Neural cell (in vitro differentiated cells): Measurements from ENCODE around the gene MSI2. TPM values are rescaled to one million over a fixed set of nuclear protein-coding genes. Genes with fewer than 3 reads are reported as not detected.

Experiments used
- H2AFZ ChIP-seq: fragments of 200-600, 300-800 bp; sonication (generic), shearing (Covaris generic); 2 replicates; pipeline ENCODE4 v1.6.0; 2014; ENCODE audit warnings: low read depth, mild to moderate bottlenecking, antibody characterized with exemption, low read length, moderate library complexity
- H3F3A ChIP-seq: fragments of 200-600 bp; shearing (Covaris generic); 2 replicates; pipeline ENCODE4 v1.6.1; 2016; ENCODE audit warnings: mild to moderate bottlenecking, moderate library complexity, mixed read lengths, antibody characterized with exemption, low read length; ENCODE audit not compliant: insufficient read depth, poor library complexity, severe bottlenecking
- H3K27ac ChIP-seq: fragments of 200-600, 300-800 bp; sonication (generic), shearing (Covaris generic); 2 replicates; pipeline ENCODE4 v1.5.1; 2014; ENCODE audit warnings: mild to moderate bottlenecking, low read length, moderate library complexity
- H3K27me3 ChIP-seq: fragments of 300-800, 200-600 bp; sonication (generic), shearing (Covaris generic); 2 replicates; pipeline ENCODE4 v1.6.0; 2014; ENCODE audit warnings: mild to moderate bottlenecking, low read depth, low read length, moderate library complexity; ENCODE audit not compliant: insufficient read depth
- H3K36me3 ChIP-seq: fragments of 300-800, 200-600 bp; sonication (generic), shearing (Covaris generic); 2 replicates; pipeline ENCODE4 v1.5.1; 2014; ENCODE audit warnings: mild to moderate bottlenecking, antibody characterized with exemption, low read length, moderate library complexity; ENCODE audit not compliant: insufficient read depth
- H3K4me2 ChIP-seq: fragments of 300-800, 200-600 bp; sonication (generic), shearing (Covaris generic); 2 replicates; pipeline ENCODE4 v1.6.0; 2014; ENCODE audit warnings: mild to moderate bottlenecking, low read length
- H3K4me3 ChIP-seq: fragments of 300-800, 200-600 bp; sonication (generic), shearing (Covaris generic); 2 replicates; pipeline ENCODE4 v1.5.1; 2014; ENCODE audit warnings: mild to moderate bottlenecking, low read length, moderate library complexity
- H3K79me2 ChIP-seq: fragments of 200-600 bp; shearing (Covaris generic); replicated peaks from 2 replicates; pipeline ENCODE4 v1.6.0; 2014; ENCODE audit warnings: mild to moderate bottlenecking, low read length, moderate library complexity; ENCODE audit not compliant: insufficient read depth
- H3K9ac ChIP-seq: fragments of 300-800, 200-600 bp; sonication (generic), shearing (Covaris generic); 2 replicates; pipeline ENCODE4 v1.6.1; 2016; ENCODE audit warnings: mild to moderate bottlenecking, low read length, mixed read lengths
- H3K9me2 ChIP-seq: fragments of 200-600 bp; shearing (Covaris generic); 2 replicates; pipeline ENCODE4 v1.6.1; 2016; ENCODE audit warnings: mild to moderate bottlenecking, low read length, mixed read lengths; ENCODE audit not compliant: insufficient read depth
- H3K9me3 ChIP-seq: fragments of 200-600, 300-800 bp; sonication (generic), shearing (Covaris generic); 2 replicates; pipeline ENCODE4 v1.6.1; 2016; ENCODE audit warnings: mild to moderate bottlenecking, mixed run types, low read length, moderate library complexity, mixed read lengths
- H4K20me1 ChIP-seq: fragments of 200-600 bp; shearing (Covaris generic); 2 replicates; pipeline ENCODE4 v1.6.1; 2016; ENCODE audit warnings: mild to moderate bottlenecking, mixed run types; ENCODE audit not compliant: insufficient read depth
- EP300 ChIP-seq: fragments of 450-650 bp; conservative IDR thresholded peaks from 2 replicates; pipeline ENCODE4 v1.6.1; 2014; ENCODE audit warnings: antibody characterized with exemption, mild to moderate bottlenecking, moderate library complexity; ENCODE audit not compliant: poor library complexity, severe bottlenecking
- EZH2 ChIP-seq: fragments of 200-600, 300-800 bp; shearing (Covaris generic), sonication (generic); IDR thresholded peaks from 2 replicates; pipeline ENCODE4 v1.6.1; 2014; ENCODE audit warnings: antibody characterized with exemption, low read length, borderline replicate concordance, mild to moderate bottlenecking; ENCODE audit not compliant: insufficient read depth, poor library complexity, severe bottlenecking
- MXI1 ChIP-seq: fragments of 450-650 bp; conservative IDR thresholded peaks from 2 replicates; pipeline ENCODE4 v1.6.1; 2014; ENCODE audit warnings: antibody characterized with exemption, mild to moderate bottlenecking; ENCODE audit not compliant: poor library complexity, severe bottlenecking
- POLR2AphosphoS5 ChIP-seq: IDR thresholded peaks from 2 replicates; pipeline ENCODE4 v1.6.1; 2012
- RAD21 ChIP-seq: fragments of 450-650 bp; conservative IDR thresholded peaks from 2 replicates; pipeline ENCODE4 v1.6.1; 2014; ENCODE audit warnings: antibody characterized with exemption, mild to moderate bottlenecking, moderate library complexity
- SMC3 ChIP-seq: fragments of 450-650 bp; conservative IDR thresholded peaks from 2 replicates; pipeline ENCODE4 v1.6.1; 2014; ENCODE audit warnings: antibody characterized with exemption, mild to moderate bottlenecking, moderate library complexity; ENCODE audit not compliant: poor library complexity
- TAF1 ChIP-seq: IDR thresholded peaks from 2 replicates; pipeline ENCODE4 v1.6.1; 2012; ENCODE audit warnings: low read depth
- polyA plus RNA-seq: library from polyadenylated mRNA; depleted of rRNA; stranded (reverse); fragments of >200 nt; gene quantifications from 2 replicates; pipeline ENCODE4 v1.2.3, GENCODE V29; 2014
- TF ChIP-seq, protein P1 (sequence below): fragments of 450-650 bp; IDR thresholded peaks from 2 replicates; pipeline ENCODE4 v1.5.1; 2014; ENCODE audit warnings: antibody characterized with exemption, mild to moderate bottlenecking, moderate library complexity; ENCODE audit not compliant: poor library complexity, severe bottlenecking
- TF ChIP-seq, protein P2 (sequence below): IDR thresholded peaks from 2 replicates; pipeline ENCODE4 v1.6.1; 2012; ENCODE audit warnings: borderline replicate concordance

The MSI2 gene
- polyA plus RNA-seq, 1 donor from 2014 or later = 61.4 TPM

DNA sequence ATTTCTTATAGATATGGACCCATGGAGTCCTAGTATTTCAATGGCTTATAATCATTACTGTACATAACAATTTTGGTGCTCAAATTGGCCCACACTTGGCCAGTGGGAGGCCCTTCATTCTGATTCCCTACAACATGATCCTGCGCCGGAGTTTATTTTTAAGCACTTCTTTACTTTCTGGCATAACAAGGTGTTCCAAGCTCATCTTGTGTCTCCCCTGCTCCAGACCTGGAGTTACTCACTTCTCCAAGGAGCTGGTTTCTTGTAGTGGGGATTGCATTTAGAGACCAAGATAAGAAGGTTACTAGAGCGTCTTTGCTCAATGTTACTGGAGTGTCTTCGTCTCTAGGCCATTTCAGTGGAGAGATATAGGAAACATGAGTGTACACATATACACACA is 87.9 kb downstream of the MSI2 start:
- Histone ChIP-seq H3K4me3 (no peak overlapping the region), H3K9ac (no peak overlapping the region), H3K9me2 (no peaks in the 10 kb centered on the region), H3F3A (no peaks in the 10 kb centered on the region), H3K36me3 (peaks cover 8% of the 10 kb centered on the region), H4K20me1 (no peaks in the 10 kb centered on the region), H3K27ac (no peak overlapping the region), H3K4me2 (no peak overlapping the region), H2AFZ (no peak overlapping the region), H3K27me3 (no peaks in the 10 kb centered on the region), H3K79me2 (peaks cover 43% of the 10 kb centered on the region), H3K9me3 (no peaks in the 10 kb centered on the region)
- TF ChIP-seq RAD21 (no peak), SMC3 (no peak), EZH2 (no peak)

DNA sequence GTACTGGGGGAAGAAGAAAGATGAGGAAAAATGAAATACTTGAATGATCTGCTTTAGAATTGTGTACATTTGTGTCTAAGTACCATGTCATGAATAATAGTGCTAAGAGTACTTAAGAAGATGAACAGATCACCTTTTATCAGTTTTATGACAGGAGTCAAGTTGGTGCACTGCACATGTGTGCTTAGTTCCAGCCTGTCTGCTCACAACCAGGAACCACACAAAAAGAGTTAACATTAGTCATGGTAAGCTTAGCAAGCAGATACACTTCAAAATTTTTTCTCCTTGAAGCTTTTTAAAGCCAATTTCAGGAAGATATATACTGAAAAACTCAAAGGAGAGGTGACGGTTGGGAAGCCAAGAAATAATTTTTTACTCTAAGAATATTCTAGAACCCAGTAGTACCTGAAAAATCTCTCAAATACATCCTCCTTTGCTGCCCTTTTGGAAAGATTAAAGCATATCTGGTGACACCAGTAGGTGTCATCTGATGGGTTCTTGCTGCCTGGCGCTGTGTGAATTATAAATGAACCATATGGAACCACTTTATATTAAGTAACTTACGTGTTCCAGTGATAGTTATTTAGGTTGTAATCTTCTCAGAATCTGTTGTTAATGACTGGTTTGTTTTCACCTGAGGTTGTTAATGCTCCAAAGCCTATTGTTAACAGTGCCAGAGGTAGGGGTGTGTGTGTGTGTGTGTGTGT is 93.4 kb downstream of the MSI2 start:
- no peak for TF ChIP-seq POLR2AphosphoS5
- TF ChIP-seq RAD21 = no peak
- no peak for TF ChIP-seq SMC3
- no peak for TF ChIP-seq TAF1
- TF ChIP-seq, protein P1, sequence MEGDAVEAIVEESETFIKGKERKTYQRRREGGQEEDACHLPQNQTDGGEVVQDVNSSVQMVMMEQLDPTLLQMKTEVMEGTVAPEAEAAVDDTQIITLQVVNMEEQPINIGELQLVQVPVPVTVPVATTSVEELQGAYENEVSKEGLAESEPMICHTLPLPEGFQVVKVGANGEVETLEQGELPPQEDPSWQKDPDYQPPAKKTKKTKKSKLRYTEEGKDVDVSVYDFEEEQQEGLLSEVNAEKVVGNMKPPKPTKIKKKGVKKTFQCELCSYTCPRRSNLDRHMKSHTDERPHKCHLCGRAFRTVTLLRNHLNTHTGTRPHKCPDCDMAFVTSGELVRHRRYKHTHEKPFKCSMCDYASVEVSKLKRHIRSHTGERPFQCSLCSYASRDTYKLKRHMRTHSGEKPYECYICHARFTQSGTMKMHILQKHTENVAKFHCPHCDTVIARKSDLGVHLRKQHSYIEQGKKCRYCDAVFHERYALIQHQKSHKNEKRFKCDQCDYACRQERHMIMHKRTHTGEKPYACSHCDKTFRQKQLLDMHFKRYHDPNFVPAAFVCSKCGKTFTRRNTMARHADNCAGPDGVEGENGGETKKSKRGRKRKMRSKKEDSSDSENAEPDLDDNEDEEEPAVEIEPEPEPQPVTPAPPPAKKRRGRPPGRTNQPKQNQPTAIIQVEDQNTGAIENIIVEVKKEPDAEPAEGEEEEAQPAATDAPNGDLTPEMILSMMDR = no peak
- TF ChIP-seq, protein P2, sequence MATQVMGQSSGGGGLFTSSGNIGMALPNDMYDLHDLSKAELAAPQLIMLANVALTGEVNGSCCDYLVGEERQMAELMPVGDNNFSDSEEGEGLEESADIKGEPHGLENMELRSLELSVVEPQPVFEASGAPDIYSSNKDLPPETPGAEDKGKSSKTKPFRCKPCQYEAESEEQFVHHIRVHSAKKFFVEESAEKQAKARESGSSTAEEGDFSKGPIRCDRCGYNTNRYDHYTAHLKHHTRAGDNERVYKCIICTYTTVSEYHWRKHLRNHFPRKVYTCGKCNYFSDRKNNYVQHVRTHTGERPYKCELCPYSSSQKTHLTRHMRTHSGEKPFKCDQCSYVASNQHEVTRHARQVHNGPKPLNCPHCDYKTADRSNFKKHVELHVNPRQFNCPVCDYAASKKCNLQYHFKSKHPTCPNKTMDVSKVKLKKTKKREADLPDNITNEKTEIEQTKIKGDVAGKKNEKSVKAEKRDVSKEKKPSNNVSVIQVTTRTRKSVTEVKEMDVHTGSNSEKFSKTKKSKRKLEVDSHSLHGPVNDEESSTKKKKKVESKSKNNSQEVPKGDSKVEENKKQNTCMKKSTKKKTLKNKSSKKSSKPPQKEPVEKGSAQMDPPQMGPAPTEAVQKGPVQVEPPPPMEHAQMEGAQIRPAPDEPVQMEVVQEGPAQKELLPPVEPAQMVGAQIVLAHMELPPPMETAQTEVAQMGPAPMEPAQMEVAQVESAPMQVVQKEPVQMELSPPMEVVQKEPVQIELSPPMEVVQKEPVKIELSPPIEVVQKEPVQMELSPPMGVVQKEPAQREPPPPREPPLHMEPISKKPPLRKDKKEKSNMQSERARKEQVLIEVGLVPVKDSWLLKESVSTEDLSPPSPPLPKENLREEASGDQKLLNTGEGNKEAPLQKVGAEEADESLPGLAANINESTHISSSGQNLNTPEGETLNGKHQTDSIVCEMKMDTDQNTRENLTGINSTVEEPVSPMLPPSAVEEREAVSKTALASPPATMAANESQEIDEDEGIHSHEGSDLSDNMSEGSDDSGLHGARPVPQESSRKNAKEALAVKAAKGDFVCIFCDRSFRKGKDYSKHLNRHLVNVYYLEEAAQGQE = no peak
- no peak for TF ChIP-seq MXI1
- TF ChIP-seq EZH2 = no peak
- TF ChIP-seq EP300 = no peak
- Histone ChIP-seq H3K79me2 (peaks cover 61% of the 10 kb centered on the region), H3K9me3 (no peaks in the 10 kb centered on the region), H3K27me3 (no peaks in the 10 kb centered on the region), H4K20me1 (no peaks in the 10 kb centered on the region), H3K9me2 (no peaks in the 10 kb centered on the region), H3K36me3 (peaks cover 8% of the 10 kb centered on the region), H3K4me2 (no peak overlapping the region), H3K9ac (no peak overlapping the region), H2AFZ (no peak overlapping the region), H3K4me3 (no peak overlapping the region), H3F3A (no peaks in the 10 kb centered on the region), H3K27ac (no peak overlapping the region)
